Esophagus squamous epithelium (tissue), 4 donors: Measurements from ENCODE around the gene PEX14.

Experiments used
- POLR2A ChIP-seq, 4 donors: fragments of 450-650 bp; IDR thresholded peaks; one replicate each; pipeline ENCODE4 v1.6.1; 2017; ENCODE audit warnings: antibody characterized with exemption in 4 of 4, mild to moderate bottlenecking in 4 of 4, moderate library complexity in 3 of 4
- TF ChIP-seq, protein P1 (sequence below), 6 experiments: fragments of 450-650 bp in 4 of 6; fragments of 200-600 bp in 2 of 6; sonication (generic) in 2 of 6; IDR thresholded peaks; one replicate each; pipeline ENCODE4 v1.5.1; 2016 to 2019; ENCODE audit warnings: antibody characterized with exemption in 6 of 6, mild to moderate bottlenecking in 4 of 6, moderate library complexity in 4 of 6

DNA sequence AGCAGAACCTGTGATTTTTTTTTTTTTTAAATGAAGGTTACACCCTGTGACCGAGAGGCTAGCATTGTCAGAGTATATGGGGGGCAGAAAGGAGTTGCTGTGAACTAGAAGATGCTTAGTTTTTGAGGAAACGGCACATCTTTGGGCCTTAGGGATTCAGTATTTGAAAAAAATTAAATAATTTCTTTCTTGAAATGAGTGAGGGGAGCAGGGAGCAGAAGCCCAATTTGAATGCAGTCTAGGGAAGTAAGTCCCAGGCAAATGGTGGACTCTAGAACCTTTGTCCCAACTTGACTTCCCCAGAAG is 42.9 kb downstream of the PEX14 start:
- no peak for TF ChIP-seq POLR2A (IDR thresholded peaks at IDR 0.05)
- TF ChIP-seq, protein P1, sequence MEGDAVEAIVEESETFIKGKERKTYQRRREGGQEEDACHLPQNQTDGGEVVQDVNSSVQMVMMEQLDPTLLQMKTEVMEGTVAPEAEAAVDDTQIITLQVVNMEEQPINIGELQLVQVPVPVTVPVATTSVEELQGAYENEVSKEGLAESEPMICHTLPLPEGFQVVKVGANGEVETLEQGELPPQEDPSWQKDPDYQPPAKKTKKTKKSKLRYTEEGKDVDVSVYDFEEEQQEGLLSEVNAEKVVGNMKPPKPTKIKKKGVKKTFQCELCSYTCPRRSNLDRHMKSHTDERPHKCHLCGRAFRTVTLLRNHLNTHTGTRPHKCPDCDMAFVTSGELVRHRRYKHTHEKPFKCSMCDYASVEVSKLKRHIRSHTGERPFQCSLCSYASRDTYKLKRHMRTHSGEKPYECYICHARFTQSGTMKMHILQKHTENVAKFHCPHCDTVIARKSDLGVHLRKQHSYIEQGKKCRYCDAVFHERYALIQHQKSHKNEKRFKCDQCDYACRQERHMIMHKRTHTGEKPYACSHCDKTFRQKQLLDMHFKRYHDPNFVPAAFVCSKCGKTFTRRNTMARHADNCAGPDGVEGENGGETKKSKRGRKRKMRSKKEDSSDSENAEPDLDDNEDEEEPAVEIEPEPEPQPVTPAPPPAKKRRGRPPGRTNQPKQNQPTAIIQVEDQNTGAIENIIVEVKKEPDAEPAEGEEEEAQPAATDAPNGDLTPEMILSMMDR (IDR thresholded peaks at IDR 0.05): no peak
